Dedifferentiated amniotic fluid mesenchymal stem cell (primary cell): ENCODE measurements around the gene APBB2.

ENCODE experiments used
- DNase-seq: peaks from one replicate; pipeline ENCODE4 v3.0.0-alpha.2; 2016; ENCODE audit errors: extremely low spot score

The APBB2 gene

DNA sequence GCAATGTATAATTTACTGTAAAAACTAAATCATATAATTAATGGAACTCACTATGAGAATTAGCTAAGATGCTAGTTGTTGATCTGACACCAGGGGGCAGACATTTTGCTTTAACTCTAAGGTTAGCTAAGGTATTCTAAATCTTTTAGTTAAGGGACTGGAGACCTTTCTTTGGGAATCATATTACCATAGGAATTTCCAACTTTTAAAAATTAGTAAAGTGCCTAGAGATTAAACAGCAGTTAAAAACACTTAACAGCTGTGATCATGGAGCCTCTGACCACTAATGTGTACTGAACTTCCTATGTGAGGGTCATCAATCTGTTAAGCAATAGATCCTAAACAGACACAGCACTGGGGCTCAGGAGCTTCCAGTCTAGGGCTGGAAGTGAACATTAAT, 238.0 kb downstream of the APBB2 start:
- DNase-seq, result peak; percentile 74

DNA sequence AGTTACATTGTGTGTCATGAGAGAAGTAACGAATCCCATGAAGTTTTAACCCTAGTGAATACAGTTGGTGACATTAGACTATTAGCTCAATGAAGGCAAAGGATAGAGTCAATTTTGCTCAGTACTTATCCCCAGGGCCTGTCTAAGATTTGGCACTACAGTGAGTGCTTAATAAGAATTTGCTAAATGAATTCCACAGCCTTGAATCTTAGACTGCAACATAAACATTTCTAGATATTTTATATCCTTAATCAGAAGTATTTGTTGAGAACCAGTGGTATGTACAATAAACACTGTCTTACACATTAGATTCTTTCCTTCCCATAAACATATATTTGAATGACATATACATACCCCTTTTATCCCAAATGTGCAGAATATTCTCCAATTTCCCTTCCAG, 241.6 kb downstream of the APBB2 start:
- DNase-seq, result no peak

- no peak for DNase-seq
These were observed 243.0 kb downstream of the APBB2 start for GRCh38 chr4:40971338-40971737.

GRCh38 chr4:40969501-40969900, 244.8 kb downstream of the APBB2 start:
- no peak for DNase-seq

GRCh38 chr4:40967550-40967949, 246.8 kb downstream of the APBB2 start:
- DNase-seq, result no peak

GRCh38 chr4:40966091-40966490, 248.3 kb downstream of the APBB2 start:
- DNase-seq, result no peak

- no peak for DNase-seq
These were observed 250.4 kb downstream of the APBB2 start for GRCh38 chr4:40963897-40964478.

- no peak for DNase-seq
These were observed 251.7 kb downstream of the APBB2 start for GRCh38 chr4:40962551-40963180.

- no peak for DNase-seq
These were observed 253.4 kb downstream of the APBB2 start for GRCh38 chr4:40960941-40961340.

DNA sequence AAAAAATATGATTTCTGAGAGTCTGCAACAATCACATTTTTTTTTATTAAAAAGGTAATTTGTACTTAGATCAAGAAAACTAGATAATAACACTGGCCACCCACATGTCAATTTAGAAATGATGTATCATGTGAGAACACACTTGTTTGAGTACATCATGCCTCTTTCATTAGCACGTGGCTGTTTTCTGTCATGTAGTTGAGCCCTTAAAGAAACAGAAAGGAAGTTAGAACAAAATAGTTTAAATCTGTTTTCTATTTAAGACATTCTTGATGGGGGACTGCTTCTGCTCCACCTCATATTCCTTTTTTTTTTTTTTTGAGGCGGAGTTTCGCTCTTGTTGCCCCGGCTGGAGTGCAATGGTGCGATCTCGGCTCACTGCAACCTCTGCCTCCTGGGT, 257.1 kb downstream of the APBB2 start:
- DNase-seq, result no peak

DNA sequence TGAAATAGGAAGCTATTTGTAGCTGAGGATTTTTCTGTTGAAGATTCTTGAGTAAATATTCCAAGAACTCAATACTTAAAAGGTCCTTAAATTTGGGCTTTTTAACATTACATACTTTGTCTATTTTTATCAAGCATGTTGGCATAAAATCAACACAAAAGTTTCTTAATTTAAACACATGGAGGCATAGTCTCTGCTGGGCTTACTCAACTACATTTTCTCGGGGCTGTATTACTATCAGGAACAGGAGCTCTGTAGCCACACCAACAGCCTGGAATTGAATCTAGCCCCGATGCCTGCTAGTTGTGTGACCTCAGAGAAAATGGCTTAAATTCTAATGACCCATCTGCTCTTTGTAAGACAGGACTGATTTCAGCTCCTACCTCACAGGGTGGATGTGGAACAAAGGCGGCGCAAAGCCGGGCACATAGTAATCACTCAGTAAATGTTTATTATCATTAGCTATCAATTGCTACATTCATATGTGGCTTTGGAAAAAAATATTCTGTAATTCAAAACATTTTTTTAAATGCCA, 257.6 kb downstream of the APBB2 start:
- peak; percentile 46 for DNase-seq

DNA sequence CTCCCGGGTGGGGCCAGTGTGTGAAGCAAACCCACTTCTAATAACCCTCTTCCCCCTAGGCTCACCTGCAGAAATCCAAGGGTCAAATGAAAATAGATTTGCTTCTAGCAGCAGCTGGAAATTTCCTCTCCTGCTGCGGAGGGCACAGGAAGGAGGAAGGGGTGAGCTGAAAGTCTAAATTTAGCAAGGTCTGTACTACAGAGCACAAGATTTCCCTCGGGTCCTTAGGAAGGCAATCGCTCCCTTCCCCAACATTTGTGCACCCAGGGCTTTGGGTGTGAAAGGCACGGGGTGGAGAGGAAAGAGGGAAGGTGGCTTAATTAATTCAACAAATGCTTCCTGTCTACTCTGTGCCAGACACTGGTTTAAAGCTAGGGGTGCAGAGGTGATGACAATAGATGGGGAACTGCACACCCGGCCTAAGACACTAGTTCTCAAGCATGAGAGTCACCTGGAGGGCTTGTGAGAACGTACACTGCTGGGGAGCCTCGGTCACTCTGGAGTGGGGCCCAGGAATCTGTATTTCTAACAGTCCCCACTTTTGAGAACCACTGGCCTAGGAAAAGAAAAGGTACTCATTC, 260.2 kb downstream of the APBB2 start:
- DNase-seq, result no peak

DNA sequence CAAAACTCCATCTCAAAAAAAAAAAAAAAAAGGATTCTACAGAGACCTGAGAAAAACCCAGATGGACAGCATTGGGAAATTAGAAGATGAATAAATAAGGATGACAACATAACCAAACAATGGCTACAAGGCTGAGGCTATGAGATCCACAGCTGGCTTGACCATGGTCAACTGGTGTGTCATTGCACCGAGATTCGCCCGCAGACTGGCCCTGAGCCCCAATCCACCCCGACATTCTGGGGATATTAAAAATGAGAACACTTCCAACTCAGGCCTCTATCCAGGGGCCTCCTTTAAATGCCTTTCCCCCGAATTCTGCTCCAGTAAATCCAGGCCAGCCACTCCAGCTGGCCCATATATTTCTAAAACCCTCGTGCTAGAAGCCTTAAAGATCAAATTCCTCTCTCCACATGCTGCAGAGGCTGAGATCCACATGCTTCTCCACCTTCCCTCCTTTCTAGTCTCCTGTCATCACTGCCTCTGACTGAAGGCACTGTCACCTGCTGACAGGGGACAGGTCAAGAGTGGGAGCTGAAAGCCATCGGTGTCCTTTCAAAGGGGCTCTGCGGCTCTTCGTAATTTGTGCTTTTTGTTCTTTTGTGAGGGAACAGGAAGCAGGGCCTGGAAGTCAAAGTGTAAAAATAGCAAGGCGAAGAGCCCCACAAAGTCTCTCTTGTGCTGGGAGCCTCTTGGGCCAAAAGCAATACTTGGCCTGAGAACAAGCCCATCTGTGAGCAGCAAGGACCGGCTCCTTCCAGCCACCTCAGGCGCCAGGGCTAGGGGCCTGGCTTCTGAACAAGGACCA, 260.9 kb downstream of the APBB2 start:
- DNase-seq, result no peak

- DNase-seq, result no peak
These were observed 261.7 kb downstream of the APBB2 start for GRCh38 chr4:40952672-40953071.

- no peak for DNase-seq
These were observed 262.1 kb downstream of the APBB2 start for GRCh38 chr4:40952217-40952616.

DNA sequence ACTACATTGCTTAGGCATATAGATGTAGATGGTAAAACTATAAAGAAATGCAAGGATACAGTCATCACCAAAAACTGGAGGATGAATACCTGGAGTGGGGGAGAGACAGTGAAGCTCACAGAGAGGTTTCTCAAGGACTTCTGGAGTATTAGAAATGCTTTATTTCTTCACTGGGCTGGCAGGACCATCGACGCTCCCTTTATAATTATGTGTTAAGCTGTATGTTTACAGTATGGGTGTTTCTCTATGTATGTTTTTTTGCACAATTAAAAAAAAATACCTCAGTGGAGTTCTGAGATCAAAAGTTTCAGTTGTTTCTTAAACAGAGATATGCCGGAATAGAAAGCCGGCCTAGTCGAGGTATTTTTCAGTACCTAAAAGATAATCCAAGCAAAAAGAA, 263.3 kb downstream of the APBB2 start:
- no peak for DNase-seq

- DNase-seq, result no peak
These were observed 264.8 kb downstream of the APBB2 start for GRCh38 chr4:40949358-40950100.

GRCh38 chr4:40948014-40948413, 266.3 kb downstream of the APBB2 start:
- no peak for DNase-seq

GRCh38 chr4:40946652-40947051, 267.7 kb downstream of the APBB2 start:
- no peak for DNase-seq

- no peak for DNase-seq
These were observed 273.6 kb downstream of the APBB2 start for GRCh38 chr4:40940756-40941155.

DNA sequence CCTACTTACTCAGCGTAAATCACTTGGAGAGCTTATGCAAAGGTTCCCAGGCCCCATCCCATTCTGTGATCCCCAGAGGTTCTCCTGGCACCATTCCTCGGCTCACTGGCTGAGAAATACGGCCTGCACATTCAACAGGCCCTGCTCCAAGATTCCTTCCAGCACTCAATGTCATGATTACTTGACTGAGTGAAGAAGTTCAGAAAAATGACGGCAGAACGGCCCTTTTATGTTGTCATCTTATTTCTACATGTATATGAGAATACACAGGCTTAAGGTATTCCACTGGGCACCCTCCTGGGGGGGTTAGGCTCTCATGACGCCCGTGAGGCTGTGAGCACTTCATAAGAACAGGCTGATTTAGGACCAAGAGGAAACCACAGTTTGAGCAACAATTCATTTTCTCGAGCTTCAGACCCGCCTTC, 274.0 kb downstream of the APBB2 start:
- no peak for DNase-seq

GRCh38 chr4:40939856-40940255, 274.5 kb downstream of the APBB2 start:
- no peak for DNase-seq
